ENCODE results near the gene CXCL6.

Gene CXCL6

GRCh38 chr4:73868206-73869129, 32.0 kb downstream of the CXCL6 start:
- no peak for DNase-seq

GRCh38 chr4:73869130-73870055, 32.9 kb downstream of the CXCL6 start, which contains the start of gene CXCL1:
Gene CXCL1, plus strand, starts transcription at chr4:73869393. Its CDS starts 78 bp downstream, at chr4:73869471.
- DNase-seq = no peak

- no peak for DNase-seq
Observed at GRCh38 chr4:73870260-73870659, 33.8 kb downstream of the CXCL6 start.

- no peak for DNase-seq
Observed at GRCh38 chr4:73870768-73871167, 34.3 kb downstream of the CXCL6 start.

- DNase-seq = no peak
Observed at GRCh38 chr4:73871511-73872310, 35.2 kb downstream of the CXCL6 start.

- no peak for DNase-seq
Observed at GRCh38 chr4:73872316-73873108, 36.0 kb downstream of the CXCL6 start.

- no peak for DNase-seq
Observed at GRCh38 chr4:73874386-73874785, 37.9 kb downstream of the CXCL6 start.

GRCh38 chr4:73875401-73875800, 38.9 kb downstream of the CXCL6 start:
- no peak for DNase-seq

- no peak for DNase-seq
Observed at GRCh38 chr4:73883306-73883705, 46.8 kb downstream of the CXCL6 start.

GRCh38 chr4:73885574-73886267, 49.2 kb downstream of the CXCL6 start:
- no peak for DNase-seq
